T-cell (primary cell): Measurements from ENCODE around the gene NPM3. TPM values are rescaled to one million over a fixed set of nuclear protein-coding genes. Genes with fewer than 3 reads are reported as not detected.
"Not testable (repeated sequence)": the region's sequence is repeated elsewhere in the genome, so short reads cannot be mapped to it uniquely, and the experiment has no call there.

ENCODE experiments used
- ATAC-seq, 4 experiments: fragments of 200-7000 bp in 3 of 4; fragments of 150-1000 bp in 1 of 4; cut with Tn5 transposase; replicated peaks in 1 of 4; 1 replicate in 3 of 4; 2 replicates in 1 of 4; pipeline ENCODE4 v1.10.0; 2021; ENCODE audit warnings: moderate library complexity in 3 of 4, mild to moderate bottlenecking in 2 of 4, moderate number of reproducible peaks in 1 of 4
- CTCF ChIA-PET, 2 donors: fragments of 300-600 bp; sonication (Branson Sonifier 250); formaldehyde crosslinking; loops; one replicate each; lab custom pipeline; 2022; ENCODE audit warnings: antibody characterized with exemption in 2 of 2; lab: Charles Lee
- POLR2A ChIA-PET, 2 donors: fragments of 300-600 bp; sonication (Branson Sonifier 250); formaldehyde crosslinking; loops; one replicate each; lab custom pipeline; 2022; ENCODE audit warnings: antibody characterized with exemption in 2 of 2; lab: Charles Lee
- DNase-seq, 35 experiments: peaks; one replicate each; pipeline versions ENCODE4 v3.0.0 to v3.0.0-alpha.2; 2013 to 2023
- H3K27ac ChIP-seq: one replicate; pipeline ENCODE4 v1.5.1; 2013; ENCODE audit warnings: low read length
- H3K27me3 ChIP-seq, 2 experiments: replicated peaks in 1 of 2; 1 replicate in 1 of 2; 2 replicates in 1 of 2; pipeline versions ENCODE4 v1.6.1 to v1.7.0; 2013; ENCODE audit warnings: low read length in 1 of 2, mixed read lengths in 1 of 2; ENCODE audit not compliant: control insufficient read depth in 2 of 2, insufficient read depth in 2 of 2; ENCODE audit errors: extremely low read depth in 1 of 2
- H3K36me3 ChIP-seq, 2 donors: 1 replicate in 1 of 2; 2 replicates in 1 of 2; pipeline versions ENCODE4 v1.6.1 to v1.7.0; 2013; ENCODE audit warnings: low read length in 1 of 2; ENCODE audit not compliant: control insufficient read depth in 2 of 2, insufficient read depth in 1 of 2; ENCODE audit errors: extremely low read depth in 1 of 2
- H3K4me1 ChIP-seq, 2 experiments: 1 replicate in 1 of 2; 2 replicates in 1 of 2; pipeline versions ENCODE4 v1.6.1 to v1.7.0; 2013; ENCODE audit warnings: low read length in 2 of 2, mixed read lengths in 1 of 2; ENCODE audit not compliant: insufficient read depth in 2 of 2, control insufficient read depth in 1 of 2; ENCODE audit errors: extremely low read depth in 1 of 2
- H3K4me3 ChIP-seq, 2 donors: 1 replicate in 1 of 2; 2 replicates in 1 of 2; pipeline versions ENCODE4 v1.5.1 to v1.7.0; 2013; ENCODE audit warnings: mild to moderate bottlenecking in 2 of 2, low read length in 1 of 2, moderate library complexity in 1 of 2; ENCODE audit not compliant: control insufficient read depth in 1 of 2; ENCODE audit errors: extremely low read depth in 1 of 2
- H3K9me3 ChIP-seq: 2 replicates; pipeline ENCODE4 v1.7.0; 2013
- H3K27ac Mint-ChIP-seq, 2 donors: one replicate each; pipeline ENCODE4 v1.8.0; 2020 to 2021; ENCODE audit warnings: mild to moderate bottlenecking in 2 of 2, mixed read lengths in 2 of 2
- H3K27me3 Mint-ChIP-seq, 2 donors: one replicate each; pipeline ENCODE4 v1.8.0; 2021 to 2022; ENCODE audit warnings: mixed read lengths in 2 of 2
- H3K36me3 Mint-ChIP-seq: one replicate; pipeline ENCODE4 v1.8.0; 2021; ENCODE audit warnings: mixed read lengths
- H3K4me1 Mint-ChIP-seq, 3 donors: one replicate each; pipeline ENCODE4 v1.8.0; 2020 to 2022; ENCODE audit warnings: mixed read lengths in 3 of 3, mild to moderate bottlenecking in 1 of 3
- H3K4me3 Mint-ChIP-seq, 3 donors: one replicate each; pipeline ENCODE4 v1.8.0; 2020 to 2022; ENCODE audit warnings: mild to moderate bottlenecking in 3 of 3, mixed read lengths in 3 of 3, moderate library complexity in 3 of 3
- H3K9me3 Mint-ChIP-seq, 3 donors: one replicate each; pipeline ENCODE4 v1.8.0; 2020 to 2022; ENCODE audit warnings: mixed read lengths in 3 of 3
- WGBS: methylation state at CpG from one replicate; pipeline ENCODE4 v1.1.5; 2013; ENCODE audit warnings: missing lambda C conversion rate; ENCODE audit not compliant: insufficient coverage; 5-methylcytosine and 5-hydroxymethylcytosine counted together
- total RNA-seq, 35 experiments: library from RNA in 6 of 35; stranded (reverse) in 6 of 35; fragments of 120-200 nt in 1 of 35; gene quantifications; one replicate each; pipeline versions ENCODE4 v1.2.1 to v1.2.4 and lab custom pipeline; 2013 to 2026

Gene NPM3
- total RNA-seq, 5 donors from 2014 or later (not counting 1 experiment from before 2014, with no cell fraction given): 13.1 to 29.7 (median 26.0) TPM

- POLR2A ChIA-PET: not testable (repeated sequence)
- Mint-ChIP-seq H3K4me1 (peaks cover 21 to 29% (median 27%) of the 10 kb centered on the region in 3 donors), H3K36me3 (peaks cover 48% of the 10 kb centered on the region)
Measured at GRCh38 chr10:101789231-101789630, 6.0 kb upstream of the NPM3 start.

GRCh38 chr10:101785801-101786200 lies 2.6 kb upstream of the NPM3 start:
- Histone ChIP-seq H3K27me3 (no peaks in the 10 kb centered on the region), H3K36me3 (peaks cover 7 to 58% of the 10 kb centered on the region in 2 donors), H3K4me1 (peaks cover 21 to 31% of the 10 kb centered on the region in 2 experiments), H3K4me3 (no peak overlapping the region), H3K27ac (no peak overlapping the region), H3K9me3 (no peaks in the 10 kb centered on the region)
- WGBS: no CpG with 5 or more reads among the region's 2 CpGs
- Mint-ChIP-seq H3K27me3 (no peaks in the 10 kb centered on the region), H3K9me3 (no peaks in the 10 kb centered on the region), H3K4me1 (peaks cover 52 to 59% (median 59%) of the 10 kb centered on the region in 3 donors), H3K27ac (peak overlapping the region; percentile 5 to 67), H3K4me3 (no peak overlapping the region), H3K36me3 (peaks cover 26% of the 10 kb centered on the region)
- DNase-seq (no peak), ATAC-seq (no peak)
- ChIA-PET CTCF (no interaction called here), POLR2A (interaction anchor here (0.6 to 0.8 kb wide), 2 partner anchors 11 to 12 kb away, joined by 3 to 5 read pairs; no protein-coding TSS in a partner anchor)

More at GRCh38 chr10:101789231-101789630, 6.0 kb upstream of the NPM3 start:
- H3K4me1 ChIP-seq, H3K9me3 ChIP-seq, DNase-seq, CTCF ChIA-PET, H3K27me3 Mint-ChIP-seq, H3K27me3 ChIP-seq, ATAC-seq, H3K4me3 ChIP-seq, H3K9me3 Mint-ChIP-seq, H3K27ac ChIP-seq, H3K4me3 Mint-ChIP-seq: not testable (repeated sequence)
- WGBS: 96% methylated on average over 3 of the region's 9 CpGs
- peaks cover 7 to 89% of the 10 kb centered on the region in 2 donors for H3K36me3 ChIP-seq
- peak overlapping the region in 1 of 2 donors; percentile 39 for H3K27ac Mint-ChIP-seq

- Histone ChIP-seq H3K36me3 (peaks cover 7 to 47% of the 10 kb centered on the region in 2 donors), H3K9me3 (no peaks in the 10 kb centered on the region), H3K4me1 (peaks cover 21 to 44% of the 10 kb centered on the region in 2 experiments), H3K27me3 (peaks cover 0 to 9% of the 10 kb centered on the region in 2 experiments), H3K27ac (peak overlapping the region; percentile 68), H3K4me3 (no peak overlapping the region)
- H3K4me1 Mint-ChIP-seq: peaks cover 53 to 65% (median 62%) of the 10 kb centered on the region in 3 donors
- H3K27me3 Mint-ChIP-seq: no peaks in the 10 kb centered on the region
- peaks cover 22% of the 10 kb centered on the region for H3K36me3 Mint-ChIP-seq
- H3K27ac Mint-ChIP-seq: peak overlapping the region; percentile 94
- DNase-seq (no peak), ATAC-seq (no peak)
- peak overlapping the region in 2 of 3 donors; percentile 97 to 100 for H3K4me3 Mint-ChIP-seq
- ChIA-PET CTCF (interaction anchor here in 1 of 2 donors (0.6 to 2.2 kb wide), 2 partner anchors 12 to 13 kb away, joined by 9 read pairs; no protein-coding TSS in a partner anchor), POLR2A (interaction anchor here (0.6 to 1.4 kb wide), 3 partner anchors 11 to 286 kb away, joined by 3 to 6 read pairs (median 4); no protein-coding TSS in a partner anchor)
- WGBS: 88% methylated on average over 1 of the region's 2 CpGs
- no peaks in the 10 kb centered on the region for H3K9me3 Mint-ChIP-seq
Measured at GRCh38 chr10:101784558-101784957, 1.3 kb upstream of the NPM3 start.

GRCh38 chr10:101783736-101784118 lies 481 bp upstream of the NPM3 start:
- peak overlapping the region; percentile 68 for H3K27ac ChIP-seq
- H3K4me3 Mint-ChIP-seq: peak overlapping the region; percentile 97 to 100 (median 100)
- no peaks in the 10 kb centered on the region for H3K9me3 ChIP-seq
- CTCF ChIA-PET: interaction anchor here in 1 of 2 donors (0.5 to 2.2 kb wide), 5 partner anchors 11 to 301 kb away, joined by 3 to 9 read pairs (median 3); partner anchors contain the start of gene OGA
- POLR2A ChIA-PET: interaction anchor here (0.6 to 1.1 kb wide), 4 partner anchors 13 to 35 kb away, joined by 3 to 10 read pairs (median 4); partner anchors contain the start of gene OGA (in 2 of the 2)
- H3K27me3 ChIP-seq: peaks cover 0 to 17% of the 10 kb centered on the region in 2 experiments
- DNase-seq (no peak), ATAC-seq (no peak)
- peak overlapping the region; percentile 67 to 95 for H3K4me3 ChIP-seq
- peaks cover 7 to 40% of the 10 kb centered on the region in 2 donors for H3K36me3 ChIP-seq
- H3K4me1 Mint-ChIP-seq: peaks cover 60 to 72% (median 69%) of the 10 kb centered on the region in 3 donors
- H3K27me3 Mint-ChIP-seq: peaks cover 6 to 7% of the 10 kb centered on the region in 2 donors
- no peaks in the 10 kb centered on the region for H3K9me3 Mint-ChIP-seq
- H3K36me3 Mint-ChIP-seq: peaks cover 19% of the 10 kb centered on the region
- H3K27ac Mint-ChIP-seq: peak overlapping the region; percentile 94
- peaks cover 27 to 52% of the 10 kb centered on the region in 2 experiments for H3K4me1 ChIP-seq
- WGBS: 94% methylated on average over 3 of the region's 10 CpGs

GRCh38 chr10:101781984-101782810 lies 1.0 kb downstream of the NPM3 start:
- WGBS: 38% methylated on average over 6 of the region's 17 CpGs
- H3K36me3 Mint-ChIP-seq: peaks cover 13% of the 10 kb centered on the region
- ATAC-seq (no peak), DNase-seq (no peak)
- H3K9me3 ChIP-seq: no peaks in the 10 kb centered on the region
- ChIA-PET POLR2A (interaction anchor here in 1 of 2 donors (0.6 kb wide), 1 partner anchor 1510 kb away, joined by 4 read pairs; no protein-coding TSS in a partner anchor), CTCF (interaction anchor here (0.6 to 1.6 kb wide), 9 partner anchors 8 to 569 kb away, joined by 3 to 14 read pairs (median 4); partner anchors contain the start of gene OGA (in 1 of the 2))
- peaks cover 17% of the 10 kb centered on the region in 2 donors for H3K27me3 Mint-ChIP-seq
- H3K4me1 ChIP-seq: peaks cover 27 to 55% of the 10 kb centered on the region in 2 experiments
- peak overlapping the region in 1 of 2 donors; percentile 0 for H3K27ac Mint-ChIP-seq
- peak overlapping the region; percentile 67 to 95 for H3K4me3 ChIP-seq
- peaks cover under 1 to 25% of the 10 kb centered on the region in 2 donors for H3K36me3 ChIP-seq
- peaks cover 12 to 32% of the 10 kb centered on the region in 2 experiments for H3K27me3 ChIP-seq
- H3K9me3 Mint-ChIP-seq: no peaks in the 10 kb centered on the region
- H3K4me3 Mint-ChIP-seq: peak overlapping the region; percentile 97 to 100 (median 100)
- peaks cover 63 to 76% (median 66%) of the 10 kb centered on the region in 3 donors for H3K4me1 Mint-ChIP-seq
- H3K27ac ChIP-seq: no peak overlapping the region

GRCh38 chr10:101781655-101781983 lies 1.6 kb downstream of the NPM3 start:
- H3K27ac Mint-ChIP-seq: peak overlapping the region in 1 of 2 donors; percentile 0
- peaks cover 10% of the 10 kb centered on the region for H3K36me3 Mint-ChIP-seq
- 80% methylated on average over 4 of the region's 7 CpGs for WGBS
- Histone ChIP-seq H3K36me3 (peaks cover 0 to 19% of the 10 kb centered on the region in 2 donors), H3K4me1 (peaks cover 28 to 57% of the 10 kb centered on the region in 2 experiments), H3K27ac (no peak overlapping the region), H3K9me3 (no peaks in the 10 kb centered on the region), H3K4me3 (peak overlapping the region in 1 of 2 donors; percentile 15), H3K27me3 (peaks cover 13 to 38% of the 10 kb centered on the region in 2 experiments)
- no peak for DNase-seq
- H3K9me3 Mint-ChIP-seq: no peaks in the 10 kb centered on the region
- no peak for ATAC-seq
- peaks cover 22 to 23% of the 10 kb centered on the region in 2 donors for H3K27me3 Mint-ChIP-seq
- POLR2A ChIA-PET: interaction anchor here in 1 of 2 donors (0.6 kb wide), 1 partner anchor 205 kb away, joined by 6 read pairs; no protein-coding TSS in a partner anchor
- H3K4me1 Mint-ChIP-seq: peaks cover 65 to 78% (median 67%) of the 10 kb centered on the region in 3 donors
- H3K4me3 Mint-ChIP-seq: peak overlapping the region; percentile 48 to 100 (median 97)
- CTCF ChIA-PET: interaction anchor here (0.5 to 1.6 kb wide), 19 partner anchors 8 to 837 kb away, joined by 3 to 14 read pairs (median 4); partner anchors contain the start of gene OGA (in 1 of the 2)
